ENCODE data around the gene FERD3L. TPM values are rescaled to one million over a fixed set of nuclear protein-coding genes. Genes with fewer than 3 reads are reported as not detected.

The FERD3L gene
- total and polyA plus RNA-seq, 4 donors: not detected

GRCh38 chr7:19097165-19098055 is 47.8 kb downstream of the FERD3L start:
- no peaks in the 10 kb centered on the region for H3K36me3 ChIP-seq (ENCODE audit: control insufficient read depth in 4 of 4, insufficient read depth in 3 of 4, low read depth in 1 of 4, low read length in 3 of 4)
- no peak for DNase-seq (ENCODE audit: low spot score)
- TF ChIP-seq GABPA (IDR thresholded peaks at IDR 0.05 in 1 of 2, conservative IDR thresholded peaks at IDR 0.05 in 1 of 2): no peak
- no peak for TF ChIP-seq ZBTB33 (IDR thresholded peaks at IDR 0.05)
- no peak for TF ChIP-seq FOXA1 (IDR thresholded peaks at IDR 0.05)
- TF ChIP-seq ATF3 (IDR thresholded peaks at IDR 0.05): no peak
- no peak for TF ChIP-seq HNF4A (conservative IDR thresholded peaks at IDR 0.05)
- TF ChIP-seq EGR1 (IDR thresholded peaks at IDR 0.05; ENCODE audit: low read depth in 2 of 2): no peak
- no peak for TF ChIP-seq RXRA (IDR thresholded peaks at IDR 0.05)
- no peak for TF ChIP-seq MAX (IDR thresholded peaks at IDR 0.05)
- no peak for TF ChIP-seq JUND (IDR thresholded peaks at IDR 0.05)
- no peak for TF ChIP-seq HNF4G (IDR thresholded peaks at IDR 0.05)
- no peak for TF ChIP-seq NR2F2 (IDR thresholded peaks at IDR 0.05)
- no peak for TF ChIP-seq REST (IDR thresholded peaks at IDR 0.05)
- no peak for TF ChIP-seq SP1 (IDR thresholded peaks at IDR 0.05)
- no peak for TF ChIP-seq YY1 (IDR thresholded peaks at IDR 0.05)
- no peak for TF ChIP-seq CTCF (IDR thresholded peaks at IDR 0.05; ENCODE audit: low read depth, low read length, missing input control)
- no peak for TF ChIP-seq RAD21 (IDR thresholded peaks at IDR 0.05)
- no peak for TF ChIP-seq TAF1 (conservative IDR thresholded peaks at IDR 0.05)
- no peak for TF ChIP-seq FOXA2 (IDR thresholded peaks at IDR 0.05)
- no peak overlapping the region for H3K9ac ChIP-seq (ENCODE audit: low read depth in 1 of 2, low read length in 2 of 2)
- 79% methylated on average over 9 of the region's 9 CpGs for WGBS
- peaks cover 0 to 9% (median 5%) of the 10 kb centered on the region in 4 donors for H3K27me3 ChIP-seq (ENCODE audit: control insufficient read depth in 4 of 4, insufficient read depth in 4 of 4, low read length in 3 of 4)
- no peaks in the 10 kb centered on the region for H3K4me1 ChIP-seq (ENCODE audit: control insufficient read depth in 4 of 4, insufficient read depth in 4 of 4, low read length in 3 of 4)
- no peak overlapping the region for H3K4me3 ChIP-seq (ENCODE audit: low read depth in 1 of 3, low read length in 3 of 3)
- no peak overlapping the region for H3K27ac ChIP-seq (ENCODE audit: low read depth in 1 of 2, low read length in 2 of 2)
- no peaks in the 10 kb centered on the region for H3K9me3 ChIP-seq (ENCODE audit: control insufficient read depth in 4 of 4, low read length in 3 of 4)
